GM12878 (cell line): ENCODE results near the gene MCAT. TPM values are rescaled to one million over a fixed set of nuclear protein-coding genes. Genes with fewer than 3 reads are reported as not detected.

Experiments used
- ATAC-seq: fragments of 200-7000 bp; cut with Tn5 transposase; 3 replicates; pipeline ENCODE4 v1.9.1; 2020; ENCODE audit warnings: mild to moderate bottlenecking, moderate library complexity
- BruUV-seq: library from RNA; stranded (reverse); fragments of 400-500 nt; replicated peaks from 2 replicates; lab custom pipeline; 2021; lab: Mats Ljungman, UMichigan
- CTCF ChIA-PET: fragments of 300-600 bp; sonication (Branson Sonifier 250); formaldehyde crosslinking; extraction: SDS; loops from one replicate; lab custom pipeline; 2021; ENCODE audit warnings: inconsistent platforms; lab: Yijun Ruan, JAX
- POLR2A ChIA-PET: fragments of 350-600 bp; formaldehyde crosslinking; extraction: SDS; loops from one replicate; lab custom pipeline; 2021; ENCODE audit warnings: inconsistent platforms; lab: Charles Lee
- RAD21 ChIA-PET: fragments of 300-600 bp; sonication (Branson Sonifier 250); formaldehyde crosslinking; loops from one replicate; lab custom pipeline; 2023; ENCODE audit warnings: antibody characterized with exemption; ENCODE audit not compliant: unreplicated experiment; lab: Charles Lee
- SMC1A ChIA-PET: fragments of 300-600 bp; sonication (Branson Sonifier 250); formaldehyde crosslinking; loops from one replicate; lab custom pipeline; 2023; ENCODE audit not compliant: unreplicated experiment, uncharacterized antibody; lab: Charles Lee
- DNase-seq: peaks from one replicate; pipeline ENCODE4 v3.0.0-alpha.2; 2011; ENCODE audit warnings: low read depth, low spot score
- FAIRE-seq: peaks from 3 replicates; lab custom pipeline; 2011; peaks lifted over from hg19 to GRCh38; lab: Jason Lieb, UNC
- H2AFZ ChIP-seq: 2 replicates; pipeline ENCODE4 v1.6.0; 2011; ENCODE audit warnings: low read depth, low read length, control low read depth; ENCODE audit not compliant: control insufficient read depth
- H3K27ac ChIP-seq: 2 replicates; pipeline ENCODE4 v1.5.1; 2011; ENCODE audit warnings: control low read depth; ENCODE audit not compliant: control insufficient read depth, insufficient read depth
- H3K27me3 ChIP-seq, 2 experiments: replicated peaks in 1 of 2; 2 replicates each; pipeline versions ENCODE4 v1.6.0 to v1.6.1; 2011; ENCODE audit warnings: low read length in 1 of 2; ENCODE audit not compliant: control insufficient read depth in 2 of 2, insufficient read depth in 2 of 2
- H3K36me3 ChIP-seq, 2 experiments: 2 replicates each; pipeline ENCODE4 v1.5.1; 2011; ENCODE audit warnings: low read length in 1 of 2; ENCODE audit not compliant: control insufficient read depth in 2 of 2, insufficient read depth in 2 of 2
- H3K4me1 ChIP-seq: 2 replicates; pipeline ENCODE4 v1.6.1; 2011; ENCODE audit warnings: mild to moderate bottlenecking, low read length, moderate library complexity, mixed read lengths; ENCODE audit not compliant: control insufficient read depth, insufficient read depth
- H3K4me2 ChIP-seq: 2 replicates; pipeline ENCODE4 v1.6.0; 2011; ENCODE audit warnings: control low read depth; ENCODE audit not compliant: control insufficient read depth, insufficient read depth
- H3K4me3 ChIP-seq: fragments of 200-600 bp; sonication (generic); 2 replicates; pipeline ENCODE4 v1.5.1; 2016
- H3K79me2 ChIP-seq: 2 replicates; pipeline ENCODE4 v1.6.0; 2011; ENCODE audit warnings: low read length; ENCODE audit not compliant: control insufficient read depth, insufficient read depth
- H3K9ac ChIP-seq: 2 replicates; pipeline ENCODE4 v1.8.0; 2011; ENCODE audit warnings: low read length, control low read depth, mixed read lengths; ENCODE audit not compliant: control insufficient read depth, insufficient read depth
- H3K9me3 ChIP-seq: replicated peaks from 3 replicates; pipeline ENCODE4 v1.5.1; 2011; ENCODE audit warnings: mild to moderate bottlenecking, low read length; ENCODE audit not compliant: control insufficient read depth, insufficient read depth
- H4K20me1 ChIP-seq: 2 replicates; pipeline ENCODE4 v1.6.0; 2011; ENCODE audit not compliant: control insufficient read depth, insufficient read depth
- BACH1 ChIP-seq: fragments of 450-650 bp; IDR thresholded peaks from 2 replicates; pipeline ENCODE4 v1.6.1; 2017; ENCODE audit warnings: mild to moderate bottlenecking, borderline replicate concordance
- CREM ChIP-seq: IDR thresholded peaks from 2 replicates; pipeline ENCODE4 v1.6.1; 2014; ENCODE audit warnings: antibody characterized with exemption, low read depth
- GATAD2B ChIP-seq: fragments of 450-650 bp; conservative IDR thresholded peaks from 2 replicates; pipeline ENCODE4 v1.6.1; 2017; ENCODE audit warnings: low read depth, mild to moderate bottlenecking, moderate library complexity
- IKZF1 ChIP-seq: fragments of 450-650 bp; conservative IDR thresholded peaks from 2 replicates; pipeline ENCODE4 v1.6.1; 2017; ENCODE audit warnings: antibody characterized with exemption, mild to moderate bottlenecking
- KLF5 ChIP-seq: fragments of 450-650 bp; IDR thresholded peaks from 2 replicates; pipeline ENCODE4 v1.6.1; 2014; ENCODE audit warnings: mild to moderate bottlenecking; ENCODE audit not compliant: partially characterized antibody
- LARP7 ChIP-seq: fragments of 450-650 bp; IDR thresholded peaks from 2 replicates; pipeline ENCODE4 v1.6.1; 2017; ENCODE audit warnings: mild to moderate bottlenecking
- NKRF ChIP-seq: fragments of 450-650 bp; conservative IDR thresholded peaks from 2 replicates; pipeline ENCODE4 v1.6.1; 2017; ENCODE audit warnings: mild to moderate bottlenecking, moderate library complexity
- NR2F1 ChIP-seq: fragments of 450-650 bp; conservative IDR thresholded peaks from 2 replicates; pipeline ENCODE4 v1.6.1; 2017; ENCODE audit warnings: mild to moderate bottlenecking
- POLR2AphosphoS5 ChIP-seq: IDR thresholded peaks from 2 replicates; pipeline ENCODE4 v1.6.1; 2011; ENCODE audit warnings: mild to moderate bottlenecking, low read length, inconsistent platforms
- RB1 ChIP-seq: fragments of 450-650 bp; formaldehyde crosslinking; IDR thresholded peaks from 2 replicates; pipeline ENCODE4 v1.6.1; 2017; ENCODE audit warnings: mild to moderate bottlenecking, borderline replicate concordance
- USF2 ChIP-seq: IDR thresholded peaks from 2 replicates; pipeline ENCODE4 v1.6.1; 2011; ENCODE audit warnings: low read depth, low read length, improper control_type of control experiment, borderline replicate concordance
- WRNIP1 ChIP-seq: IDR thresholded peaks from 2 replicates; pipeline ENCODE4 v1.6.1; 2011; ENCODE audit warnings: low read depth, low read length, improper control_type of control experiment, borderline replicate concordance
- ZNF217 ChIP-seq: fragments of 450-650 bp; IDR thresholded peaks from 2 replicates; pipeline ENCODE4 v1.6.1; 2017; ENCODE audit warnings: antibody characterized with exemption, mild to moderate bottlenecking
- ZNF592 ChIP-seq: fragments of 450-650 bp; IDR thresholded peaks from 2 replicates; pipeline ENCODE4 v1.6.1; 2017; ENCODE audit warnings: mild to moderate bottlenecking, moderate library complexity
- WGBS: methylation state at CpG from one replicate; pipeline ENCODE4 v1.1.6; 2016; ENCODE audit warnings: low lambda C conversion rate; ENCODE audit not compliant: insufficient replicate concordance, insufficient coverage; ENCODE audit errors: missing lambda C conversion rate; 5-methylcytosine and 5-hydroxymethylcytosine counted together
- in situ Hi-C: fragments of 300-500 bp; cut with MboI; formaldehyde crosslinking; loops from 9 replicates; pipeline ENCODE4 v1.14.3; 2018; ENCODE audit warnings: mixed read lengths
- intact Hi-C: fragments of 100-400 bp; cut with micrococcal nuclease; formaldehyde crosslinking; loops from one replicate; pipeline ENCODE4 v1.14.2; 2022; ENCODE audit not compliant: unreplicated experiment
- polyA plus RNA-seq, 11 experiments: library from polyadenylated mRNA; depleted of rRNA in 4 of 11; unstranded in 6 of 11; stranded (reverse) in 5 of 11; fragments of >200 nt; fragmentation: Nextera tagmentation in 4 of 11; fragmentation: Illumina TruSeq in 1 of 11; extraction: Ambion mirVana in 4 of 11; extraction: Trizol in 1 of 11; gene quantifications; 1 replicate in 1 of 11; 2 replicates in 10 of 11; pipeline versions ENCODE4 v1.2.1 to v1.2.3, GENCODE V29; 2011 to 2016; ENCODE audit warnings: inconsistent platforms in 2 of 11, missing spikeins in 2 of 11, low read depth in 1 of 11
- total RNA-seq, 4 experiments: library from RNA; depleted of rRNA in 3 of 4; stranded (reverse); fragments of >200 nt in 3 of 4; fragmentation: Illumina TruSeq in 1 of 4; extraction: Trizol in 1 of 4; gene quantifications; 2 replicates each; pipeline versions ENCODE4 v1.2.1 to v1.2.3, GENCODE V29; 2013 to 2021

MCAT gene
- total and polyA plus RNA-seq, 10 of the 15 experiments (the other 5 are each of a cell fraction or from before 2014, with no cell fraction given): 3.6 to 29.1 (median 19.3) TPM

GRCh38 chr22:43186272-43187170 is 43.3 kb upstream of the MCAT start, which contains the start of gene TTLL12:
TTLL12 (minus strand) TSS chr22:43187134; CDS start chr22:43187069, 65 bp downstream.
- peak within 1 kb of the TSS; percentile 82 for H2AFZ ChIP-seq
- H3K9ac ChIP-seq: peak within 1 kb of the TSS; percentile 87
- no peaks in the 10 kb centered on the region for H4K20me1 ChIP-seq
- no peaks in the 10 kb centered on the region; a peak in 1 of 4 replicates for H3K27me3 ChIP-seq
- in situ Hi-C loops (no loop called here), intact Hi-C loops (no loop called here)
- peak within 1 kb of the TSS; percentile 85 for H3K27ac ChIP-seq
- FAIRE-seq (peak; percentile 49), ATAC-seq (peak; percentile 52), DNase-seq (no peak)
- RAD21 ChIA-PET: interaction anchor here (1.0 to 1.4 kb wide), 5 partner anchors 34 to 417 kb away, joined by 3 to 5 read pairs (median 3); no protein-coding TSS in a partner anchor
- H3K4me3 ChIP-seq: peak within 1 kb of the TSS; percentile 86
- SMC1A ChIA-PET: interaction anchor here (1.3 kb wide), 1 partner anchor 18 kb away, joined by 3 read pairs; no protein-coding TSS in a partner anchor
- POLR2A ChIA-PET: interaction anchor here (0.6 to 1.6 kb wide), 3 partner anchors 75 to 504 kb away, joined by 3 read pairs; no protein-coding TSS in a partner anchor
- peaks cover 5% of the 10 kb centered on the region; the same call in 2 of the 3 replicates for H3K9me3 ChIP-seq
- H3K4me1 ChIP-seq: peaks cover 10% of the 10 kb centered on the region
- 0% methylated on average over 19 of the region's 87 CpGs for WGBS
- H3K79me2 ChIP-seq: peaks cover 18% of the 10 kb centered on the region
- CTCF ChIA-PET: interaction anchor here (0.6 to 1.5 kb wide), 3 partner anchors 25 to 762 kb away, joined by 3 read pairs; no protein-coding TSS in a partner anchor
- peak within 1 kb of the TSS; percentile 92 for H3K4me2 ChIP-seq
- TSS peak; percentile 61 for BruUV-seq
- no peaks in the 10 kb centered on the region for H3K36me3 ChIP-seq
- TF ChIP-seq USF2: no peak
- TF ChIP-seq LARP7: peak; percentile 96
- TF ChIP-seq NKRF: peak; percentile 89
- TF ChIP-seq ZNF217: peak; percentile 54; the same call in 1 of the 2 replicates
- TF ChIP-seq ZNF592: peak; percentile 21; the same call in 1 of the 2 replicates
- peak; percentile 73 for TF ChIP-seq IKZF1
- TF ChIP-seq NR2F1: peak; percentile 56
- peak; percentile 34 for TF ChIP-seq KLF5
- peak; percentile 73; the same call in 1 of the 2 replicates for TF ChIP-seq RB1
- TF ChIP-seq WRNIP1: no peak
- no peak for TF ChIP-seq CREM
- peak; percentile 29; the same call in 1 of the 2 replicates for TF ChIP-seq POLR2AphosphoS5
- TF ChIP-seq BACH1: peak; percentile 84
- peak; percentile 90 for TF ChIP-seq GATAD2B
